Right forelimb (tissue), 1 donor: ENCODE data around the gene TPI1.
A peak's percentile ranks its signal among the peaks of the same experiment; 100 is the strongest.
"Not testable (repeated sequence)": the region's sequence is repeated elsewhere in the genome, so short reads cannot be mapped to it uniquely, and the experiment has no call there.

Experiments
- DNase-seq: peaks from one replicate; pipeline ENCODE4 v3.0.0-alpha.2; 2018

The TPI1 gene

DNA sequence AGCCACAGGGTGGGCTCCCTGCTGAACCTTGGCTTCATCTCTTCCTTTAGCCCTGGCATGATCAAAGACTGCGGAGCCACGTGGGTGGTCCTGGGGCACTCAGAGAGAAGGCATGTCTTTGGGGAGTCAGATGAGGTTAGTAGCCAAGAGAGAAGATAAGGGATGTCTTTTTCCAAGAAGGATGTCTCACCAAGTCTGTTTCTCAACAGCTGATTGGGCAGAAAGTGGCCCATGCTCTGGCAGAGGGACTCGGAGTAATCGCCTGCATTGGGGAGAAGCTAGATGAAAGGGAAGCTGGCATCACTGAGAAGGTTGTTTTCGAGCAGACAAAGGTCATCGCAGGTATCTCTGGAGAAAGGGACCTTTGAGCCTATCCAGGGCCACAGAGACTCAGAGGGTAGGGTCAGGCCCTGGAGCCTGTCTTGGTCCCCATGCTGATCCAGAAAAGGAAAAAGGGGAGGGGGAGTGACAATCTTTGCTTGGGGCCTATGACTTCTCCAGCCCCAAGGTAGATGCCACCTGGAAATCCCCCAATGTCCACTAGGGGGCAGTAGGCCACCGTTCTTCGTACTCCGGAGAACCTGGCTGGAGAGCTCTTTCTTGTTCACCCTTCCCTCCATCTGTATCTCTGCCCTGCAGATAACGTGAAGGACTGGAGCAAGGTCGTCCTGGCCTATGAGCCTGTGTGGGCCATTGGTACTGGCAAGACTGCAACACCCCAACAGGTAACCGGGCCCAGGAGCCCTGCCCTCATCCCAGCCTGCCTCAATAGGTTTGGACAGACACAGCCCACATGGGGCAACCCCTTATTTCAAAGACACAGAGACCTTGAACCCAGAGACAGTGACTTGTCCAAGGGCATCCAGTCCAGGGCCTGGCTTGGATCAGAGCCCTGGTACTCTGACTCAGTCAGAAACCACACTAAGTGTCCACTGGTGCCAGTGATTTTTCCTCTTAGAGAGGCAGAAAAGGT is 2.0 kb downstream of the TPI1 start:
- DNase-seq, result peak; percentile 88

- not testable (repeated sequence) for DNase-seq
These were observed 3.0 kb downstream of the TPI1 start for GRCh38 chr12:6870304-6870703.

DNA sequence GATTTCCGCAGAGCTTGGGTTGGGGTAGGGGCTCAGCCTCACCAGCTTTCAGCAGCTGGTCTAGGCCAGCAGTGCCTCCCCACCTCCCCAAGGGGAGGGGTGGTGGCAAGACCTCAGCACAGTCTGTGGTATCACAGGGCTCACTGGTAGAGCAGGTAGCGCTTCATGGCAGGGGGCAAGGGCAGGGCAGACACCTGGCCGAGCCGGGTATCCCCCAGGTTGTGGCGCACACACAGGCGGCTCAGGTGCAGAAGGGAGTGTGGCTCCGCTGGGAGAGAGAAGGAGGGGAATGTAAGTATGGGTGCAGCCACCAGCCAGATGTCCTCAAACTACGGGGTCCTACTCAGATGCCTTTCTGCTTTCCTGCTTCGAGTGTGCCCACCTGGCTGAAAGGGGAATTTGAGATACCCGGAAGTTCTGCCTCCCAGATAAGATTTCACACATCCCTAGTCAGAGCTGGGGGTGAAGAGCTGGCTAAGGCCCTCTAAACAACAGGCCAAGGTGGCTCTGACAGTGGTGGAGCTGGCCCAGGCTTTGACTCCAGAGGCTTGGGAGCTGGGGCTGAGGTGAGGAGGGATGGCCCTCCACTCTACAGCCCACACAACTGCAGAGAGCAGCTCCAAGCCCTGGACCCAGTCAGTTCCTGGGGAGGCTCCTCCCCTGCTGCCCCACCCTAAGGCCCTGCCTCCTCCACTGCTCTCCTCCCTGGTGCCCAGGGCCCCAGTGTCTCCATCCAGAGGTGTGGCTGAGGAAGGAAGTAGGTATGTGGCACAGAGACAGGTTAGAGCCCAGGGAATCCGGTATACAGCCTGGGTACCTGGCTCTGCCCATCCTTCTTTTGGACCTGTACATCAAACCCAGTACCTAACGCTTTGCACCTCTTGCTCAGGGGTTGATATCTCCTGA is 4.0 kb downstream of the TPI1 start:
- DNase-seq, result no peak

- peak; percentile 91 for DNase-seq
These were observed 5.0 kb downstream of the TPI1 start for GRCh38 chr12:6872073-6873048.

GRCh38 chr12:6873094-6874014 is 6.0 kb downstream of the TPI1 start, which contains the start of gene SPSB2:
SPSB2 (minus strand) TSS chr12:6873303; CDS start chr12:6872901, 402 bp downstream.
- DNase-seq, result peak; percentile 98

- not testable (repeated sequence) for DNase-seq
These were observed 6.7 kb downstream of the TPI1 start for GRCh38 chr12:6874015-6874368.

DNA sequence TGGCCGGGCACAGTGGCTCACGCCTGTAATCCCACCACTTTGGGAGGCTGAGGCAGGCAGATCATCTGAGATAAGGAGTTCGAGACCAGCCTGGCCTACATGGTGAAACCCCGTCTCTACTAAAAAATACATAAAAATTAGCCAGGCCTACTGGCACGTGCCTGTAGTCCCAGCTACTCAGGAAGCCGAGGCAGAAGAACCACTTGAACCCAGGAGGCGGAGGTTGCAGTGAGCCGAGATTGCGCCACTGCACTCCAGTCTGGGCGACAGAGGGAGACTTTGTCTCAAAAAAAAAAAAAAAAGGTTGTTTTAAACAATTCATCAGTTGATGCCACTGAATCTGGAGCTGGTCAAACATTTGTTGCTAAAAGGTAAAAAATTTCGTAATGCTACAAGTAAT is 12.5 kb downstream of the TPI1 start:
- DNase-seq, result not testable (repeated sequence)

- no peak for DNase-seq
These were observed 15.9 kb downstream of the TPI1 start for GRCh38 chr12:6883252-6883651.

DNA sequence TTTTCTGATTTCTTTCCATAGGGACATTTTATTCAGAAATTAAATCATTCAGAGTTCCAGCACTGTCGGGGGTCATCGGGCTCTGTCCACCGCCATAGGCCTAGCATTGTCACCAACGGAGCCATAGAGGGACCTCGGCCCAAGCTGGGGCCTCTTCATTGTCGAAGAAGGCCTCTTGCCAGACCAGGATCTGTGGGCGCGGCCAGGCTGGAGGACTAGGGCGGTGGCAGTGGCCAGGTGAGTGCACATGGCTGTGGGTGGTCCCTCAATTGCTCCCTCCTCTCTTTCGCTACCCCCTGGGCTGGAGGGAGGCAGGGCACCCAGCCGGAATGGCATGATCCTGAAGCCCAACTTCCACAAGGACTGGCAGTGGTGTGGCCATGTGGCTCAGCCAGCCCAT is 16.4 kb downstream of the TPI1 start:
- no peak for DNase-seq

GRCh38 chr12:6884539-6884938 is 17.2 kb downstream of the TPI1 start:
- DNase-seq, result no peak

DNA sequence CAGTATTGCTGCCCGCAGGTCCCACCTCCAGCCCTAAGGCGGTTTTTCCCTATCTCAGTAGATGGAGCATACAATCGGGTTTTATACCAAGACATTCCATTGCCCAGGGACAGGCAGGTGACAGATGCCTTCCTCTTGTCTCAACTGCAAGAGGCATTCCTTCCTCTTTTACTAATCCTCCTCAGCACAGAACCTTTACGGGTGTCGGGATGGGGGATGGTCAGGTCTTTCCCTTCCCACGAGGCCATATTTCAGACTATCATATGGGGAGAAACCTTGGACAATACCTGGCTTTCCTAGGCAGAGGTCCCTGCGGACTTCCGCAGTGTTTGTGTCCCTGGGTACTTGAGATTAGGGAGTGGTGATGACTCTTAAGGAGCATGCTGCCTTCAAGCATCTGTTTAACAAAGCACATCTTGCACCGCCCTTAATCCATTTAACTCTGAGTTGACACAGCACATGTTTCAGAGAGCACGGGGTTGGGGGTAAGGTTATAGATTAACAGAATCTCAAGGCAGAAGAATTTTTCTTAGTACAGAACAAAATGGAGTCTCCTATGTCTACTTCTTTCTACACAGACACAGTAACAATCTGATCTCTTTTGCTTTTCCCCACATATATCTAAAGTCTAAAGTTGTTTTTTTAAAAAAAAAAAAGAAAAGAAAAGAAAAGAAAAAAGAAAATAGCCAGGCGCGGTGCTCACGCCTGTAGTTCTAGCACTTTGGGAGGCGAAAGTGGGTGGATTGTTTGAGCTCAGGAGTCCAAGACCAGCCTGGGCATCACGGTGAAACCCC is 19.1 kb downstream of the TPI1 start:
- not testable (repeated sequence) for DNase-seq

- no peak for DNase-seq
These were observed 20.1 kb downstream of the TPI1 start for GRCh38 chr12:6887460-6887859.

DNA sequence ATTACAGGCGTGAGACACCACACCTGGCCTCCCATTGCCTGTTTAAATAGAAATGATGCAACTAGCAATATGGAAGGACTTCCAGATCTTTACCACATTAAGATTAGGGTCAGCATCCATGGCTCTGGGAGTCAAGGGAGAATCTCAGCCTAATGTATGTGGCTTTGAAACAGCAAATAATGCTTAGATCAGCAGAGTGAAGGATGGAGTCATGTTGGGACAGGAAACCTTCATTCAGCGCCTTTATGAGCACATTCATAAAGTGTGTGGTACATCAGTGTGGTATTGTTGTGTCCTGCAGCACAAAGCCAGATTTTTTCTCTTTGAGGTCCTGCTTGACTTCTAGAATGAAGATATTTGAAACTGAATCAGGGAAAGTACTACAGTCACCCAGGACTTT is 21.0 kb downstream of the TPI1 start:
- DNase-seq, result no peak

DNA sequence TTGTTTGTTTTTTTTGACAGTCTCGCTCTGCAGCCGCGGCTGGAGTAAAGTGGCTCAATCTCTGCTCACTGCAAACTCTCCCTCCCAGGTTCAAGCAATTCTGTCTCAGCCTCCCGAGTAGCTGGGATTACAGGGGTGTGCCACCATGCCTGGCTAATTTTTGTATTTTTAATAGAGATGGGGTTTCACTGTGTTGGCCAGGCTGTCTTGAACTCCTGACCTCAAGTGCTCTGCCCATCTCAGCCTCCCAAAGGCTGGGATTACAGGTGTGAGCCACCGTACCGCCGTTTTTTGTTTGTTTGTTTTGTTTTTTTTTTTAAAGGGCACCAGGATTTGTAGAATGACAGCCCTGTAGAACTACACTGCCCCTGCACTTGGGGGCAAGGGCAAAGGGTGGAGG is 21.5 kb downstream of the TPI1 start:
- DNase-seq, result not testable (repeated sequence)

DNA sequence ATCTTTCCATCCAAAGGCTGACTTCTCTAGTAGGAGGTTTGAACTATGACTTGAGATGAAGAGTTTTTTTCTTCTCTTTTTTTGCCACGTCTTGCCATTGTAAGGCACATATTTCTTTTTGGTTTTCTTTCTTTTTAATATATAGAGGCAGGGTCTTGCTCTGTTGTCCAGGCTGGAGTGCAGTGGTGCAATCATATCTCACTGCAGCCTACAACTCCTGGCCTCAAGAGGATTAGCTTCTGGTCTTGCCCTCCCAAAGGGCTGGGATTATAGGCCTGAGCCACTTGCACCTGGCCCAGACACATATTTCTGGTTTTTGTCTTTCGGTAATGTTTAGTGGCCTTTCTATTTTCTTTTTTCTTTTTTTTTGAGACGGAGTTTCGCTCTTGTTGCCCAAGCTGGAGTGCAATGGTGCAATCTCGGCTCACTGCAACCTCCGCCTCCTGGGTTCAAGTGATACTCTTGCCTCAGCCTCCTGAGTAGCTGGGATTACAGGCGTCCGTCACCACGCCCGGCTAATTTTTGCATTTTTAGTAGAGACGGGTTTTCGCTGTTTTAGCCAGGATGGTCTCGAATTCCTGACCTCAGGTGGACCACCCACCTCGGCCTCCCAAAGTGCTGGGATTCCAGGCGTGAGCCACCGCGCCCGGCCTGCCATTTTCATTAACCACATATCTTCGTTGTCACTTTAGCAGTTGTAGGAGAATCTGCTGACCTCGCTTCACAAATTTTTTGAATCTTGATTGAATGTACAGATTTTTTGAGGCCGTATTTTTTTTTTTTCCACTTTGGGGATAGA is 22.6 kb downstream of the TPI1 start:
- not testable (repeated sequence) for DNase-seq

DNA sequence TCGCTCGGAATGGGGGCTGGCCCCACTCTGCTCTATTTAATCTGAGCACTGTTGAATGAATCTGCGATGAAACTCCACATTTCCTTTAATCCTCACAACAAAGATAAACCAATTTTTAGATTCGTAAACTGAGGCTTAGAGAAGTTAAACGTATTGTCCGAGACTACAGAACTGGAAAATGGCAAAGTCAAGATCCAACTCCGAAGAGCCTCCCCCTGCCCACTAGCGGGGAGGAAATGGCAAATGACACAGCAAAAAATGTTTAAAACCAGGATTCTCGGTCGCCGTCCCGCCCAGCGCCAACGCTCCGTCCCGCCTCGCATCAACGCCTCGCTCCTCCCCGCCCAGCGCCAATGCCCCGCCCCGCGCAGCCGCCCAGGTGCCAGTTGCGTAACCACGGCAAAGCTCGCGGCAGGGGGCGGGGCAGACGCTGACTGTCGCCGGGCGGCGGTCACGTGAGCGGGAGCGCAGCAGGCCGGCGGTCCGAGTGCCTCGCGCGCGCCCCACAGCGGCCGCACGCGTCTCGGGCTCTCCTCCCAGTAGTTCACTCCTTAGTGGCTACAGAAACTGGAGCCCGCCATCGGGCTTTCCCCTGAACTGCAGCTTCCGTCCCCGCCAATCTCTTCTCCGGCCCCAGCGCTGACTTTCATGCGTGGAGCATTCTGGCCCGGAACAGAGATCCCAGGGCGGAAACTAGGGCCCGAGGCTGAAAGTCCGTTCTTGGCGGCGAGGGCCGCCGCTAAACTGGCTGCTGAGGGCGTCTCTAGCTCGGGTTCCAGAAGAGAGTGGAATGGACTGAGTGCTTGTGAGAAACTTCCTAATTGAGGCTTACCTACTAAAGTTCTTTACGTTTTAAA is 23.7 kb downstream of the TPI1 start:
- DNase-seq, result peak; percentile 99

GRCh38 chr12:6891646-6892001 is 24.3 kb downstream of the TPI1 start:
- DNase-seq, result no peak

DNA sequence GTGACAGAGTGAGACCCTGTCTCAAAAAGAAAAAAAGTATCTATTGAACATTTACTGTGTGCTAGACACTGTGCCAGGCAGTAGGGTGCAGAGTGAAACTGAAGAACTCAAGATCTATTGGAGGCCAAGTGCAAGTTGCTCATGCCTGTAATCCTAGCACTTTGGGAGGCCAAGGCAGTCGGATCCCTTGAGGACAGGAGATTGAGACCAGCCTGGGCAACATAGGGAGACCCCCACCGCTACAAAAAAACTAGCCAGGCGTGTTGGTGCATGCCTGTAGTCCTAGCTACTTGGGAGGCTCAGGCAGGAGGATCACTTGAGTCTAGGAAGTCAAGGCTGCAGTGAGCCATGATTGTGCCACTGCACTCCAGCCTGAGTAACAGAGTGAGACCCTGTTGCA is 25.4 kb downstream of the TPI1 start:
- not testable (repeated sequence) for DNase-seq
